AG04450 (cell line): ENCODE measurements around the gene HENMT1. TPM values are rescaled to one million over a fixed set of nuclear protein-coding genes. Genes with fewer than 3 reads are reported as not detected.

ENCODE experiments used
- CTCF ChIA-PET: fragments of 300-600, 350-600 bp; formaldehyde crosslinking; extraction: SDS; loops from one replicate; lab custom pipeline; 2022; ENCODE audit warnings: antibody characterized with exemption, inconsistent platforms; lab: Charles Lee
- POLR2A ChIA-PET: fragments of 350-600 bp; formaldehyde crosslinking; extraction: SDS; loops from one replicate; lab custom pipeline; 2021; ENCODE audit warnings: antibody characterized with exemption, inconsistent platforms; lab: Yijun Ruan, JAX
- DNase-seq: peaks from one replicate; pipeline ENCODE4 v3.0.0-alpha.2; 2011; ENCODE audit warnings: low read depth, low spot score
- H3K27ac ChIP-seq: one replicate; pipeline ENCODE4 v1.5.1; 2012; ENCODE audit warnings: low read depth, low read length, control low read depth
- H3K27me3 ChIP-seq: one replicate; pipeline ENCODE4 v1.6.0; 2012; ENCODE audit warnings: low read length; ENCODE audit not compliant: control insufficient read depth, insufficient read depth
- H3K4me3 ChIP-seq: 2 replicates; pipeline ENCODE4 v1.5.1; 2011; ENCODE audit warnings: mild to moderate bottlenecking, low read depth, low read length, control low read depth
- H3K9me3 ChIP-seq: 2 replicates; pipeline ENCODE4 v1.5.1; 2012; ENCODE audit warnings: low read length; ENCODE audit not compliant: control insufficient read depth, insufficient read depth
- CTCF ChIP-seq: IDR thresholded peaks from 2 replicates; pipeline ENCODE4 v1.5.1; 2011; ENCODE audit warnings: low read depth, low read length, control low read depth, inconsistent platforms
- polyA plus RNA-seq: library from polyadenylated mRNA; depleted of rRNA; stranded (reverse); fragments of >200 nt; gene quantifications from 2 replicates; pipeline ENCODE4 v1.2.3, GENCODE V29; 2011; rRNA removed

The HENMT1 gene
- polyA plus RNA-seq, 1 experiment, result 2.3 TPM

GRCh38 chr1:108598340-108598739 lies 62.6 kb downstream of the HENMT1 start:
- no peaks in the 10 kb centered on the region for H3K9me3 ChIP-seq
- H3K4me3 ChIP-seq, result no peak overlapping the region
- no peak for DNase-seq
- no peak overlapping the region for H3K27ac ChIP-seq
- POLR2A ChIA-PET, result no interaction called here
- H3K27me3 ChIP-seq, result no peaks in the 10 kb centered on the region
- no peak for TF ChIP-seq CTCF
- CTCF ChIA-PET, result no interaction called here

Other genes starting within 250 kb of the HENMT1 start
- gene NBPF6, start 210.8 kb downstream of the HENMT1 start, polyA plus RNA-seq, result not detected in 2 replicates
- 4.4 and 6.1 TPM in 2 replicates for gene EEIG2, start 101.0 kb downstream of the HENMT1 start, polyA plus RNA-seq
- 23.4 and 35.6 TPM in 2 replicates for gene PRPF38B, start 31.2 kb upstream of the HENMT1 start, polyA plus RNA-seq
- not detected in 2 replicates for gene FNDC7, start 51.8 kb upstream of the HENMT1 start, polyA plus RNA-seq
- gene STXBP3, start 85.6 kb upstream of the HENMT1 start, polyA plus RNA-seq, result 25.5 and 44.0 TPM in 2 replicates
- 0.45 and 0.86 TPM in 2 replicates for gene AKNAD1, start 196.0 kb upstream of the HENMT1 start, polyA plus RNA-seq
- gene GPSM2, start 215.9 kb upstream of the HENMT1 start, polyA plus RNA-seq, result 10.0 and 14.3 TPM in 2 replicates